OCI-LY1 (cell line): ENCODE measurements around the gene GRIN2A.

Experiments
- H2AFZ ChIP-seq: fragments of 200-600 bp; sonication (generic), shearing (Covaris generic); 2 replicates; pipeline ENCODE4 v1.6.0; 2014; ENCODE audit warnings: antibody characterized with exemption, mild to moderate bottlenecking, low read length
- H3F3A ChIP-seq: fragments of 200-600 bp; sonication (generic), shearing (Covaris generic); 2 replicates; pipeline ENCODE4 v1.6.0; 2014; ENCODE audit warnings: mild to moderate bottlenecking, antibody characterized with exemption, low read length, moderate library complexity; ENCODE audit not compliant: insufficient read depth
- H3K27ac ChIP-seq: fragments of 200-600 bp; sonication (generic); 2 replicates; pipeline ENCODE4 v1.5.1; 2014; ENCODE audit warnings: low read length, mixed run types, mild to moderate bottlenecking, low read depth; ENCODE audit not compliant: poor library complexity, severe bottlenecking
- H3K27me3 ChIP-seq: fragments of 200-600 bp; sonication (generic); 2 replicates; pipeline ENCODE4 v1.6.0; 2014; ENCODE audit warnings: antibody characterized with exemption, mild to moderate bottlenecking, low read length, moderate library complexity; ENCODE audit not compliant: insufficient read depth
- H3K36me3 ChIP-seq: fragments of 200-600 bp; sonication (generic); 2 replicates; pipeline ENCODE4 v1.6.1; 2014; ENCODE audit warnings: mild to moderate bottlenecking, antibody characterized with exemption, low read length, moderate library complexity, mixed read lengths; ENCODE audit not compliant: insufficient read depth
- H3K4me1 ChIP-seq: fragments of 200-600 bp; sonication (generic); 2 replicates; pipeline ENCODE4 v1.5.1; 2014; ENCODE audit warnings: mild to moderate bottlenecking, low read length, moderate library complexity; ENCODE audit not compliant: insufficient read depth, severe bottlenecking
- H3K4me2 ChIP-seq: fragments of 200-600 bp; sonication (generic), shearing (Covaris generic); 2 replicates; pipeline ENCODE4 v1.6.1; 2014; ENCODE audit warnings: low read length
- H3K4me3 ChIP-seq: fragments of 200-600 bp; sonication (generic); 2 replicates; pipeline ENCODE4 v1.5.1; 2014; ENCODE audit warnings: low read length, low read depth, mild to moderate bottlenecking, mixed read lengths; ENCODE audit not compliant: poor library complexity, severe bottlenecking
- H3K79me2 ChIP-seq: fragments of 200-600 bp; shearing (Covaris generic); 2 replicates; pipeline ENCODE4 v1.6.1; 2016; ENCODE audit warnings: mixed run types, low read length, mixed read lengths; ENCODE audit not compliant: insufficient read depth
- H3K9ac ChIP-seq: fragments of 200-600 bp; sonication (generic), shearing (Covaris generic); 2 replicates; pipeline ENCODE4 v1.6.1; 2014; ENCODE audit warnings: mild to moderate bottlenecking, low read length, mixed read lengths
- H3K9me2 ChIP-seq: fragments of 200-600 bp; sonication (generic), shearing (Covaris generic); 2 replicates; pipeline ENCODE4 v1.6.1; 2014; ENCODE audit warnings: low read depth, mild to moderate bottlenecking, low read length, mixed read lengths
- H3K9me3 ChIP-seq: fragments of 200-600 bp; shearing (Covaris generic); 2 replicates; pipeline ENCODE4 v1.6.1; 2014; ENCODE audit warnings: low read length, mixed read lengths
- H4K20me1 ChIP-seq: fragments of 200-600 bp; sonication (generic), shearing (Covaris generic); 2 replicates; pipeline ENCODE4 v1.6.0; 2016; ENCODE audit warnings: mild to moderate bottlenecking, low read length; ENCODE audit not compliant: insufficient read depth
- EZH2 ChIP-seq: fragments of 200-600 bp; sonication (generic), shearing (Covaris generic); IDR thresholded peaks from 2 replicates; pipeline ENCODE4 v1.8.0; 2017; ENCODE audit warnings: borderline replicate concordance, mixed run types, mild to moderate bottlenecking, antibody characterized with exemption, low read length, moderate library complexity, mixed read lengths
- TF ChIP-seq, protein P1 (sequence below): fragments of 200-600 bp; sonication (generic), shearing (Covaris generic); IDR thresholded peaks from 2 replicates; pipeline ENCODE4 v1.5.1; 2017; ENCODE audit warnings: mild to moderate bottlenecking, antibody characterized with exemption, low read length, moderate library complexity, mixed read lengths

GRIN2A gene

DNA sequence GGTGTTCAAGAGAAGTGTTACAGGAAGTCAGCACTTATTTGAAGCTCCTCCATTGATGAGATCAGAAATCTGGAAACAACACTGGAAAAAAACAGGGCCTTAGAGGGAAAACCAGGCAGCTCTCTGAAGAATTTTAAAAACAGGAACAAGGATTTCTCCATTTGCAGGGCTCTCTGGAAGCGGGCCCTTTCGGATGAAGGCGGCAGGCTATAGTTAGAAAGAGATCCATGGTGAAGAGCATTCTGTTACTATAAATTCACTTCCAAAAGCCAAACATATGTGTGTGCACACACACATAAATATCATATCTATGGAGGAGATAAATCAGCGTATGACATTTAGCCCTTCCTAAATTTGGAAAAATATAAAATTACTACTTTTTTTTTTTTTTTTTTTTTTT lies 42.6 kb upstream of the GRIN2A start:
- TF ChIP-seq, protein P1, sequence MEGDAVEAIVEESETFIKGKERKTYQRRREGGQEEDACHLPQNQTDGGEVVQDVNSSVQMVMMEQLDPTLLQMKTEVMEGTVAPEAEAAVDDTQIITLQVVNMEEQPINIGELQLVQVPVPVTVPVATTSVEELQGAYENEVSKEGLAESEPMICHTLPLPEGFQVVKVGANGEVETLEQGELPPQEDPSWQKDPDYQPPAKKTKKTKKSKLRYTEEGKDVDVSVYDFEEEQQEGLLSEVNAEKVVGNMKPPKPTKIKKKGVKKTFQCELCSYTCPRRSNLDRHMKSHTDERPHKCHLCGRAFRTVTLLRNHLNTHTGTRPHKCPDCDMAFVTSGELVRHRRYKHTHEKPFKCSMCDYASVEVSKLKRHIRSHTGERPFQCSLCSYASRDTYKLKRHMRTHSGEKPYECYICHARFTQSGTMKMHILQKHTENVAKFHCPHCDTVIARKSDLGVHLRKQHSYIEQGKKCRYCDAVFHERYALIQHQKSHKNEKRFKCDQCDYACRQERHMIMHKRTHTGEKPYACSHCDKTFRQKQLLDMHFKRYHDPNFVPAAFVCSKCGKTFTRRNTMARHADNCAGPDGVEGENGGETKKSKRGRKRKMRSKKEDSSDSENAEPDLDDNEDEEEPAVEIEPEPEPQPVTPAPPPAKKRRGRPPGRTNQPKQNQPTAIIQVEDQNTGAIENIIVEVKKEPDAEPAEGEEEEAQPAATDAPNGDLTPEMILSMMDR, result no peak
- no peak for TF ChIP-seq EZH2
- H3K36me3 ChIP-seq, result no peaks in the 10 kb centered on the region
- no peak overlapping the region for H3K4me2 ChIP-seq
- no peak overlapping the region for H3K27ac ChIP-seq
- H3K9me3 ChIP-seq, result no peaks in the 10 kb centered on the region
- no peaks in the 10 kb centered on the region for H3F3A ChIP-seq
- no peaks in the 10 kb centered on the region for H3K4me1 ChIP-seq
- H3K4me3 ChIP-seq, result no peak overlapping the region
- H3K79me2 ChIP-seq, result no peaks in the 10 kb centered on the region
- H3K9me2 ChIP-seq, result no peaks in the 10 kb centered on the region
- no peak overlapping the region for H2AFZ ChIP-seq
- no peaks in the 10 kb centered on the region for H4K20me1 ChIP-seq
- no peak overlapping the region for H3K9ac ChIP-seq
- H3K27me3 ChIP-seq, result 0 out of 2 replicates have a peak, but pooled peaks cover 4% of the 10 kb centered on the region

DNA sequence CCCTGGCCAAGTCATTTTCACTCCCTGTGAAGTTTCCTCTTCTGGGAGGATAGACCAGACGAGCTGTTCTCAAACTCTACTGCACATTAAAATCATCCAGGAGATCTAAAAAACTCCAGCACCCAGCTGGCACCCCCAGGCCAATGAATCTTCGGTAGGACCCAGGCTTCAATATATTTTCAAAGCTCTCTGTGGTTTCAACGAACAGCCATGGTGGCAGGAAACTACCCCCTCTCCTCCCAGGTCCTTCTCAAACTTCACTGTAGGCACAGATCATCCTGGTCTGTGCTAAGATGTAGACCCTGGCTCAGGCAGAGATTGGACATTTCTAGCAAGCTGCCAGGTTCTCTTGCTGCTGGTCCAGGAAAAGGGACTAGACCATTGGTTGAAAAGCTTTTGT lies 38.7 kb upstream of the GRIN2A start:
- Histone ChIP-seq H3K4me1 (no peaks in the 10 kb centered on the region), H3K79me2 (no peaks in the 10 kb centered on the region), H3K9me2 (no peaks in the 10 kb centered on the region), H3K27me3 (0 out of 2 replicates have a peak, but pooled peaks cover 4% of the 10 kb centered on the region), H3K9me3 (no peaks in the 10 kb centered on the region), H3K9ac (no peak overlapping the region), H3K27ac (no peak overlapping the region), H3K4me3 (no peak overlapping the region), H3F3A (no peaks in the 10 kb centered on the region), H3K4me2 (no peak overlapping the region), H2AFZ (no peak overlapping the region), H4K20me1 (no peaks in the 10 kb centered on the region), H3K36me3 (no peaks in the 10 kb centered on the region)
- TF ChIP-seq EZH2, result no peak
- TF ChIP-seq, protein P1, result no peak

DNA sequence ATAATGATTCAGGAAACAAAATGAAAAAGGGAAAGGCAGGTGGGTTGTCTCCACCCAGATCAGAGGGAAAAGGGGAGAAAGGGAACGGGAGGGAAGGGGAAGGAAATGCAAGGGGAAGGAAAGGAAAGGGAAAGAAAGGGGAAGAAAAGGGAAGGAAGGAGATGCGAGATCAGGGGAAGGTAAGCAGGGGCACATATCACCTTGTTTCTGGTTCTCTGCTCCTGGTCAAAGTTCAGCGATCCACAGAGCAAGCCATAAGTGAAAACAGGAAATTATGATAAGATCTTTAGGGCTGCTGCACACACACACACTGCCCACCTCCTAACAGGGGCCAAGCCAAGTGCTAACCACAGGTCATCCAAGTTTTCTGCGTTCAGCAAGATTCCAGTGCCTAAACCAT lies 37.5 kb upstream of the GRIN2A start:
- no peaks in the 10 kb centered on the region for H3K4me1 ChIP-seq
- no peak overlapping the region for H3K27ac ChIP-seq
- TF ChIP-seq, protein P1, result no peak
- TF ChIP-seq EZH2, result no peak
- no peak overlapping the region for H3K4me3 ChIP-seq
- no peaks in the 10 kb centered on the region for H3K79me2 ChIP-seq
- H3K9ac ChIP-seq, result no peak overlapping the region
- H3K36me3 ChIP-seq, result no peaks in the 10 kb centered on the region
- no peak overlapping the region for H2AFZ ChIP-seq
- H3K9me3 ChIP-seq, result no peaks in the 10 kb centered on the region
- no peaks in the 10 kb centered on the region for H4K20me1 ChIP-seq
- H3K9me2 ChIP-seq, result no peaks in the 10 kb centered on the region
- no peaks in the 10 kb centered on the region for H3F3A ChIP-seq
- H3K27me3 ChIP-seq, result 0 out of 2 replicates have a peak, but pooled peaks cover 4% of the 10 kb centered on the region
- no peak overlapping the region for H3K4me2 ChIP-seq
